BE2C (cell line): Measurements from ENCODE around the gene HPSE2.
"Not testable (repeated sequence)": the region's sequence is repeated elsewhere in the genome, so short reads cannot be mapped to it uniquely, and the experiment has no call there.

Experiments used
- DNase-seq: peaks from one replicate; pipeline ENCODE4 v3.0.0-alpha.2; 2020
- H3K27me3 ChIP-seq: fragments of 250-450 bp; sonication (Bioruptor Pico); 2 replicates; pipeline ENCODE4 v1.5.1; 2020; ENCODE audit warnings: mild to moderate bottlenecking
- H3K36me3 ChIP-seq: fragments of 250-450 bp; sonication (Bioruptor Pico); 2 replicates; pipeline ENCODE4 v1.5.1; 2020; ENCODE audit warnings: mild to moderate bottlenecking
- H3K4me1 ChIP-seq: fragments of 250-450 bp; sonication (Bioruptor Pico); 2 replicates; pipeline ENCODE4 v1.5.1; 2020
- H3K4me3 ChIP-seq: 2 replicates; pipeline ENCODE4 v1.5.1; 2011; ENCODE audit warnings: low read depth, low read length
- H3K9me3 ChIP-seq: fragments of 250-450 bp; sonication (Bioruptor Pico); 2 replicates; pipeline ENCODE4 v1.5.1; 2020
- TF ChIP-seq, protein P1 (sequence below): IDR thresholded peaks from 2 replicates; pipeline ENCODE4 v1.5.1; 2012; ENCODE audit warnings: mild to moderate bottlenecking, low read depth, low read length

The HPSE2 gene

DNA sequence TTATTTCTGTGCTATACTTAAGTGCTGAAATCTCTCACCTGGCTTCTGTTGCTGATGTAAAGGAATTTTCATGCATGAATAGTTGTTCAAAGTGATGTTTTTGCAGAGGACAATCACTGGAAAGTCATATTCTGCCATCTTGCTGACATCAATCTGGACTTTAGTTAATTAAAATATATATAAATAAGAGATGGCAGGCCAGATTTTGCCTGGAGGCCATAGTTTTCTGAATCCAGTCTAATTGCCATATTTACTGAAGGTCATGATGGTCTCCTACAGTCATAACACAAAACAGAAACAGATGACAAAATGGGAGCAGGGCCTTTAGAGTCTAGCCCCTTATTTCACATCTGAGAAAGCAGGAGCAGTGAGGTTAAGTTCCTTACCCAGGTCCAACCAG is 228.2 kb downstream of the HPSE2 start:
- TF ChIP-seq, protein P1, sequence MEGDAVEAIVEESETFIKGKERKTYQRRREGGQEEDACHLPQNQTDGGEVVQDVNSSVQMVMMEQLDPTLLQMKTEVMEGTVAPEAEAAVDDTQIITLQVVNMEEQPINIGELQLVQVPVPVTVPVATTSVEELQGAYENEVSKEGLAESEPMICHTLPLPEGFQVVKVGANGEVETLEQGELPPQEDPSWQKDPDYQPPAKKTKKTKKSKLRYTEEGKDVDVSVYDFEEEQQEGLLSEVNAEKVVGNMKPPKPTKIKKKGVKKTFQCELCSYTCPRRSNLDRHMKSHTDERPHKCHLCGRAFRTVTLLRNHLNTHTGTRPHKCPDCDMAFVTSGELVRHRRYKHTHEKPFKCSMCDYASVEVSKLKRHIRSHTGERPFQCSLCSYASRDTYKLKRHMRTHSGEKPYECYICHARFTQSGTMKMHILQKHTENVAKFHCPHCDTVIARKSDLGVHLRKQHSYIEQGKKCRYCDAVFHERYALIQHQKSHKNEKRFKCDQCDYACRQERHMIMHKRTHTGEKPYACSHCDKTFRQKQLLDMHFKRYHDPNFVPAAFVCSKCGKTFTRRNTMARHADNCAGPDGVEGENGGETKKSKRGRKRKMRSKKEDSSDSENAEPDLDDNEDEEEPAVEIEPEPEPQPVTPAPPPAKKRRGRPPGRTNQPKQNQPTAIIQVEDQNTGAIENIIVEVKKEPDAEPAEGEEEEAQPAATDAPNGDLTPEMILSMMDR, result no peak
- no peaks in the 10 kb centered on the region for H3K4me1 ChIP-seq
- H3K36me3 ChIP-seq, result no peaks in the 10 kb centered on the region

DNA sequence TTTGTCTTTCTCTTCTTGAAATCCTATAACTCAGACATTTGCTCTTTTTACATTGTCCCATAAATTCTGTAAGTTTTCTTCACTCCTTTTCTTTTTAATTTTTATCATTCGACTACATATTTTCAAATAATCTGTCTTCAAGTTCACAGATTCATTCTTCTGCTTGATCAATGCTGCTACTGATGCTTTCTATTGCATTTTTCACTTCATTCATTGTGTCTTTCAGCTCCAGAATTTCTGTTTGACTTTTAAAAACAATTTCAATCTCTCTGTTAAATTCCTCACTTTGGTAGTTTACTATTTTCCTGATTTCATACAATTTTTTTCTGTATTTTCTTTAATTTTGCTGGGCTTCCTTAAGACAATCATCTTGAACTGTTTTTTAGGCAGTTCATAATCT is 230.4 kb downstream of the HPSE2 start:
- Histone ChIP-seq H3K4me1 (no peaks in the 10 kb centered on the region), H3K4me3 (no peak overlapping the region), H3K9me3 (peaks cover 4% of the 10 kb centered on the region; the same call in 1 of the 2 replicates), H3K36me3 (no peaks in the 10 kb centered on the region), H3K27me3 (no peaks in the 10 kb centered on the region)
- DNase-seq, result no peak
- TF ChIP-seq, protein P1, result no peak

More for the DNA sequence above, 228.2 kb downstream of the HPSE2 start:
- Histone ChIP-seq H3K4me3 (no peak overlapping the region), H3K9me3 (peaks cover 4% of the 10 kb centered on the region; the same call in 1 of the 2 replicates), H3K27me3 (no peaks in the 10 kb centered on the region)
- DNase-seq, result no peak

DNA sequence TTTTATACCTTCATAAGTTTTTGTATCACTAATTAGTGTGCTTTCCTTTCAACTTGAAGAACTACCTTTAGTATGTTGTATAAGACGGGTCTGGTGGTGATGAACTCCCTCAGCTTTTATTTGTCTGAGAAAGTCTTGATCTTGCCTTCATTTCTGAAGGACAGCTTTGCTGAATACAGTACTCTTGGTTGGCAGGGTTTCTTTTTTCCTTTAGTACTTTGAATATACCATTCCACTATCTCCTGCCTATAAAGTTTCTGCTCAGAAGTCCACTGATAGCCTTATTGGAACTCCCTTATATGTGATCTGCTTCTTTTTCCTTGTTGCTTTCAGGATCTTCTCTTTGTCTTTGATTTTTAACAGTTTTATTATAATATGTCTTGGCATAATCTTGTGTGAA is 230.9 kb downstream of the HPSE2 start:
- H3K4me3 ChIP-seq, result no peak overlapping the region
- no peaks in the 10 kb centered on the region for H3K4me1 ChIP-seq
- no peaks in the 10 kb centered on the region for H3K27me3 ChIP-seq
- TF ChIP-seq, protein P1, result no peak
- no peaks in the 10 kb centered on the region for H3K36me3 ChIP-seq
- peaks cover 4% of the 10 kb centered on the region; the same call in 1 of the 2 replicates for H3K9me3 ChIP-seq
- no peak for DNase-seq

DNA sequence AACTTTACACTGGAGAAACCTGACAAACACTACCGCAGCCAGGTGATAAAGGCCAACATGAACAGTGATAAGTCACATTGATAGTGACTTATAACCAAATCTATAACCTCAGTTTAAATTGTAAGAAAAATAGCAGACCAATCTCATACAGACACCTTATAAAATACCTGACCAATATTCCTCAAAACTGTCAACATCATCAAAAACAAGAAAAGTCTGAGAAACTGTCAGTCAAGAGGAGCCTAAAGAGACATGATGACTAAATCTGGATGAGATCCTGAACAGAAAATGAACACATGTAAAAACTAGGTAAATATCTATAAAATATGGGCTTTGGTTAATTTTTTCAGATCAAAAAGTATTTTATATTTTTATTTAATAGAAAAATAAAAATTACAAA is 233.3 kb downstream of the HPSE2 start:
- Histone ChIP-seq H3K27me3 (no peaks in the 10 kb centered on the region), H3K4me3 (no peak overlapping the region), H3K4me1 (no peaks in the 10 kb centered on the region), H3K36me3 (no peaks in the 10 kb centered on the region), H3K9me3 (peaks cover 4% of the 10 kb centered on the region; the same call in 1 of the 2 replicates)
- DNase-seq, result no peak
- TF ChIP-seq, protein P1, result no peak

DNA sequence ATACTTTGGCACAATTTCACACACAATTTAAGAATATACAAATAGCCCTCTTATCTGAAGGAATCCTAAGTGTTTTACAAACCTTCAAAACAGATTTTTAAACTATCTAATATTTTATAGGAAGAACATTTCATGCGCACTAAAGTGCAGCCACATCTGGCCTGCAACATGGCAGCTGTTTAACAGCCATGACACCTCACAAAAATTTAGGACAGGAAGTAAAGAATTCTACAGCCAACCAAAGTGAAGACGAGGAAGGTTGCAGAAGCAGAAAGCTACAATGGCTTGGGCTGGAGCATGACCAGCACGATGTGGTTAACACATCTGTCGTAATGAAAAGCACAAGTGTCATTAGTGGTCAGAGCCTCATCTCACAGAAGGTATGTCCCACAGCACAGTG is 238.1 kb downstream of the HPSE2 start:
- Histone ChIP-seq H3K4me1 (no peaks in the 10 kb centered on the region), H3K9me3 (no peaks in the 10 kb centered on the region), H3K27me3 (no peaks in the 10 kb centered on the region), H3K4me3 (no peak overlapping the region), H3K36me3 (no peaks in the 10 kb centered on the region)
- DNase-seq, result no peak
- TF ChIP-seq, protein P1, result no peak

DNA sequence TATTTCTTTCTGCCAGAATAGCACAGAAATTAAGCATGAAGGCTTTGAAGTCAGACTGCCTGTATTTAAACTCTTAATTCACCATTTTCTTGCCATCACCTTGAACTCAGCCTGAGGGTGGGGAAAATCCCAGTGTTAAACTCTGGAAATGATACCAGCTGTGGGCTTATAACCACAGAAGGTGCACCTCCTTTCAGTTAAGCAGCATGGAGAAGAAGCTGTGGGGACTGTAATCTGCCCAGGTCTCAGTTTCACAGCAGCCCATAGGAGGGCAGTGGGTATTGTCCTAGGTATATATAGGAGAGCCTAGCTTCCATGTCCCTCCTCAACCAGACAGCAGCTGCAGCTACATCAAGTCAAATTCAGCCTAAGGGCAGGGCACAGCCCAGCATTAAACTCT is 241.6 kb downstream of the HPSE2 start:
- H3K9me3 ChIP-seq, result no peaks in the 10 kb centered on the region
- no peak for DNase-seq
- H3K4me1 ChIP-seq, result no peaks in the 10 kb centered on the region
- H3K4me3 ChIP-seq, result no peak overlapping the region
- TF ChIP-seq, protein P1, result no peak
- H3K36me3 ChIP-seq, result no peaks in the 10 kb centered on the region
- no peaks in the 10 kb centered on the region for H3K27me3 ChIP-seq

DNA sequence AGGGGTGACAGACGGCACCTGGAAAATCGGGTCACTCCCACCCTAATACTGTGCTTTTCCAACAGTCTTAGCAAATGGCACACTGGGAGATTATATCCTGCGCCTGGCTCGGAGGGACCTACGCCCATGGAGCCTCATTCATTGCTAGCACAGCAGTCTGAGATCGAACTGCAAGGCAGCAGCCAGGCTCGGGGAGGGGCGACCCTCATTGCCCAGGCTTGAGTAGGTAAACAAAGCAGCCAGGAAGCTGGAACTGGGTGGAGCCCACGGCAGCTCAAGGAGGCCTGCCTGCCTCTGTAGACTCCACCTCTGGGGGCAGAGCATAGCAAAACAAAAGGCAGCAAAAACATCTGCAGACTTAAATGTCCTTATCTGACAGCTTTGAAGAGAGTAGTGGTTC is 251.9 kb downstream of the HPSE2 start:
- DNase-seq, H3K9me3 ChIP-seq, H3K36me3 ChIP-seq, H3K4me3 ChIP-seq, H3K4me1 ChIP-seq, H3K27me3 ChIP-seq: not testable (repeated sequence)
